Measurements from ENCODE around the gene ZDHHC1.
A peak's percentile ranks its signal among the peaks of the same experiment; 100 is the strongest.

ZDHHC1 gene

DNA sequence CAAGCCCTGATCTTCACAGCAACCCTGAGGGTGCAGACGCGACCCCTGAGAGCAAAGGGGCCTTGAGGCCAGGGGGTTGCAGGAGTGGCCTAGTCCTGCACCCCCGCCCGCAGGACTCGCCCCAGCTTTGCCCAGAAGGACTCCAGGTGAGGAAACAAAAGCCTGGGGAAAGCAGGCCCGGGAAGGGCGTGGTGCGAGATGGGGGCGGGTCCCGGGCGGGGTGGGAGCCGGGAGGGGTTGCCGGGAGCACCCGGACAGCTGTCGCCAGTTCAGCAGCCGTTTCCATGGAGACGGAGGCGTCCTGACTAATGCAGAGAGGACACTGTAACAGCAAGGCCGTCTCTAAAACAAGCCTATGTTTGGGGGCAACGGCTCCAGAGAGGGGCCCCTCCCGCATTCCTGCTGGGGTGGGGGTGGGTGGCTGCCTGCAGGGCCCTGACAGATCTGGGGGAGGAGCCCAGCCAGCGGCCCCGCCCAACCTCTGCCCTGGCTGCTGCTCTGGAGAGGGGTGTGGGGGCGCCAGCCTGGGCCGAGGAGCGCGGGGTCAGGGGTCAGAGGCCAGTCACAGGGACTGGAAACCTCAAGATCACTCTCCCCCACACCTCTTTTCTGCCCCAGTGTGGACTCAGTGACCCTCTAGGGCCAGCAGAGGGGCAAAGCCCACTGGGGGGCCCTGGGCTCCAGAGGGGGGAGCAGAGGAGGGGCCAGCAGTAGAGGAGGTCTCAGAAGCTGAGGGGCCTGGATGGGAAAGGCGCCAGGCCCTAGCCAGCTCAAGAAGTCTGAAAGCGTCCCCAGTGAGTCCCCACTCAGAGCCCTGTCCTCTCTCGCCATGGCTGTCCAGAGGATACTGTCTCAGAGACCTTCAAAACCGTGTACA is 19.9 kb downstream of the ZDHHC1 start:
- peak in 24 of 56 donors; percentile 9 to 74 (median 40) for DNase-seq

DNA sequence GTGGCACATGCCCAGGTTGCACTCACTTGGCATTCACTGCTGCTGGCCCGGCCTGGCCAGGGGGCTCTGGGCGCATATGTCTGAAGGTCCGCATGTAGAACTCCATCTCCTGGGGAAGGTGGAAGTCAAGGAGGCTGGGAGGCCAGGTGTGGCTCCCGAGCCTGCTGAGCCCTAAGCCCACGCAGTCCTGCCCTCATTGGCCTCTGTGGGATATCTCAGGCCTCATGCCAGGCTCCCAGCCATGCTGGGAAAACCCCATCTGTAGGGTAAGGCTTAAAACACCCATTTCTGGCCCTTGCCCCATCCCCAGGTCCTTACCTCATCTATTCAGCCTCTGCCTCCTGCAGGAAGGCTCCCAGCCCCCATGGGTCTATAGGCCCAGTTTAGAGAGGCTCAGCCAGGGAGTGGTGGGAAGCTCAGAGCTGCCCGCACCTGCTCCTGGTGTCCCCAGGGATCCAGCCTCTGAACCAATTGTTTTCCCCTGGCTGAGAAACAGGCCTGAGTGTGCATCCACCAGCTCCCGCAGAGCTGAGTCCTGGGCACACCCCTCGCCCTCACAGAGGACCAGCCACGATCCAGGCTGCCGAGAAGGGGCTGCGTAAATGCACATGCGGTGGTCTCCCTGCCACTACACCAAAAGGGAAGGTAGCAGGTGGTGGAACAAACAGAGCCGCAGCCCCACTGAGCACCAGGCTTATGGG is 20.7 kb downstream of the ZDHHC1 start:
- no peak for DNase-seq

GRCh38 chr16:67395105-67395457 is 21.2 kb downstream of the ZDHHC1 start:
- DNase-seq: no peak

- DNase-seq: peak in 1 of 56 donors; percentile 10
Measured at GRCh38 chr16:67394155-67395104, 21.8 kb downstream of the ZDHHC1 start.

DNA sequence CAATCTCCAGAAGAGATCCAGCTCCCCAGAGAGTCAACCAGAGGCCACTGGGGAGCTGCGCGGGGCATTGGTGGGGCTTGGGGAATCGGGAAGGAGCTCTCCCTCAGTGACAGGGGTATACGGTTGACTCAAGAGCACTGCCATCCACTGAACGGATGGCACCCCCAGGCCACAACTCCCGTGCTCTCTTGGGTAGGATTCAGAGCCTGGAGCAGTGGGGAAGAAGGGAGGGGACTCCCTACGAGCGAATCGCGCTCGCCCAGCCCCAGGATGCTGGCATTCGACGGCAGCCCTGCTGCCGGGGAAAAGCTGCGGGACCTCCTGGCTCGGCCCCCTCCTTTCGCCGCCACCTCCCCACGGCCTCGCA is 22.5 kb downstream of the ZDHHC1 start:
- DNase-seq: no peak

DNA sequence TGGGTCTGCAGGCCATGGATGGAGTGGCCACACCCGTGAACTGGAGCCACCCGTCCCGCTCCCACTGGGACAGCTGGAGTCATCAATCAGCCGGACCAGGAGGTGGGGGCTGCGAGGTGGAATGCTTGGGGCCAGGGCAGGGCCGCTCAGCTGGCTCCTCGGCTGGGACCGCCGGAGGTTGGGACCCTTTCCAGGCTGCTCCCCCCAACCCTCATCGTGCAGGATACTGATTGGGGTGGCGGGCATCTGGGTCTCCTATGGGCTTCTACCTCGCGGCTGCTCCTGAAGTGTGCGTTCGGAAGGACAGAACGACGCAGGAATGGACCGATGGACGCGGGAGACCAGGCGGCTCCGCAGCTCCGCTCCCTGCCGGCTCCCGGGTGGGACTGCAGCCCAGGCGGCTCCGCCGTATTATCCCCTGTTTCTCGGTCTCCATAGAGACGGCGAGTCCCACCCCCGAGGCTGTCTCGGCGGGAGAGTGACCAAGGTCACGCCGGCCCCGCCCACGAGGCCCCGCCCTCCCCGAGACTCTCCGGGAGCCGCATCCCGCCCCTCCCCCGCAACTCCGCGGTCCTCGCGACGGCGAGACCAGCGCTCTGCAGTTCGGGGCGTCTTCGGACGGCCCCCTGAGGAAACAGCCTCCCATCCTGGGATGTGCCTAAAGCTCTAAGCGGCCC is 23.0 kb downstream of the ZDHHC1 start, which contains the start of gene TPPP3:
Gene TPPP3, minus strand, starts transcription at position 388 of the 677 bp plus-strand sequence. CDS start 2,387 bp downstream, outside the sequence.
- DNase-seq: peak in 55 of 56 donors; percentile 26 to 94 (median 82)

- peak in 2 of 56 donors; percentile 25 to 48 for DNase-seq
Measured at GRCh38 chr16:67392301-67393059, 23.8 kb downstream of the ZDHHC1 start.

GRCh38 chr16:67391424-67392300 is 24.6 kb downstream of the ZDHHC1 start:
- DNase-seq: peak; percentile 45 to 99 (median 92)

- DNase-seq: peak in 3 of 56 donors; percentile 33 to 82 (median 56)
Measured at GRCh38 chr16:67390816-67391423, 25.4 kb downstream of the ZDHHC1 start.

DNA sequence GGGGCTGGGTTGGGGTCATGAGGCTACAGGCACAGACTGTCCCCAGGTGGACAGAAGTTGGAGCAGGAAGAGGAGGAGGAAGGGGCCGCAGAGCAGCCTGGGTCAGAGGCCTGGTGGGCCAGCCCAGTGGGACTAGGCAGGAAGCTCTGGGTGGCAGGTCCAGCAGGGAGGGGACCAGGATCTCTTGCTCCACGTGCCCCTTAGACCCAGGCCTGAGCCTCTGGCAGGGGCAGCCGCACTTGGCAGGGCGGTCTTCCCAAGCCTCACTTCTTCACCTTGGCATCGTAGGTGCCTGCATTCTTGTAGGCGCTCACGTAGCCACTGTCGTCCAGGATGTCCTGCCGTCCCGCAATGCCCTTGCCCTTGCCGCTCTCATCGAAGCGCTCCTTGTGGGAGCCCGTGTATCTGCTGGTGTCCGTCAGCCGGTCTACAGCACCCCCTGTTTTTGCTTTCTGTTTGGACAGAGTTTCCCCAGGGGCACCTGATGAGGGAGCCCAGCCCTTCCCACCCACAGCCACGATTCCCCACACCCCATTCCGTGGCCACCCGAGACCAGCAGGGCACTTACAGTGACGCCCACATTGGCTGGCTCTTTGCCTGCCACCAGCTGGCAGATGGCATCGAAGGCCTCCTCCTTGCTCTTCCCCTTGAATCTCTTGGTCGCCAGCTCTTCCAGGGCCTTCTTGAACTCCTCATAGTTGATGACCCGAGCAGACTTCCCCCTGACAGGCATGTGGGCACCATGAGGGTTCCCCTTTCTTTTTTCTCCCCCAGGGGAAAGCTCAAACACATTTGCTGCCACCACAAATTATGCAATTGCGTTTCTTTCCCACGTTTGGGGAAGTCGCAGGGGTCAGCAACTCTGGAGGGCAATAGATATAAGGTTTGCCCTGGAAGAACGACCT is 26.1 kb downstream of the ZDHHC1 start:
- peak in 43 of 56 donors; percentile 17 to 76 (median 50) for DNase-seq

GRCh38 chr16:67388591-67388990 is 27.7 kb downstream of the ZDHHC1 start:
- DNase-seq: no peak

DNA sequence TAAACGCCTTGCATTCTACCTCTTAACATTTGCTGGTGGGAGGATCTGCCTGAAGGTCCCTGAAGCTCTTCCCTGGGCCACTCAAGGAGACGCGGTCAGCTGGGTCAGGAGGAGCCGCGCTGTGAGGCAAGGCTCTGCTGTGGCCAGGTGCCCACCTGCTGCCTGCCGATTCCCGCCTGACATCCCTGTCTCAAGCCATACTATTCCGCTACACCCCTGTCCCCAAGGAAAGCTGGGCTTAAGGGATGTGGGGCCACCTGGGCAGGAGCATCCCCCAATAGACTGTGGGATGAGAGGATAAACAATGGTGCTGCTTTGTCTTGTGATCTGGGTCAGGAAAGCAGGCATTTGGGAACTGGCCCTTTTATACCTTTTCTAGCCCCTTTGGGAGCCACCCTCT is 28.1 kb downstream of the ZDHHC1 start:
- DNase-seq: no peak

- no peak for DNase-seq
Measured at GRCh38 chr16:67387479-67388079, 28.7 kb downstream of the ZDHHC1 start.

GRCh38 chr16:67386861-67387455 is 29.3 kb downstream of the ZDHHC1 start:
- DNase-seq: no peak

GRCh38 chr16:67384778-67385510 is 31.3 kb downstream of the ZDHHC1 start:
- no peak for DNase-seq

DNA sequence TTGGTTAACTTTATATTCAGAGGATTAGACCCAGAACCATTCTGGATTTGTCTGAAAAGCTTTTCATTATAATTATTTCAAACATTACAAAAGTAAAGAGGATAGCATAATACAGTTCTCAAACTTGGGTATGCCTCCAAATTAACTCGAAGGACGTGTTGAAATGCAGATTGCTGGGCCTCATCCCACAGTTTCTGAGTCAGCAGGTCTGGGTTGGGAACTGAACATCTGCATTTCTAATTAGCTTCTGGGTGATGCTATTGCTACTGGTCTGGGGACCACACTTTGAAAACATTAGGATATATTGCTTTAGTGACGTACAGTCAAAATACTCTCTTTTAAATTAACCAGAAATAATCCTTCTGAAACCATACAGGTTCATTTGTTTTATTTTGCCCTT is 33.0 kb downstream of the ZDHHC1 start:
- no peak for DNase-seq
